Hematopoietic multipotent progenitor cell treated with erythropoietin and hydrocortisone succinate and interleukin-3 and kit ligand, for 15 days (in vitro differentiated cells): ENCODE results near the gene FAM219A.

Experiments used
- DNase-seq: peaks from one replicate; pipeline ENCODE4 v3.0.0-alpha.2; 2015; ENCODE audit warnings: low spot score

FAM219A gene, protein sequence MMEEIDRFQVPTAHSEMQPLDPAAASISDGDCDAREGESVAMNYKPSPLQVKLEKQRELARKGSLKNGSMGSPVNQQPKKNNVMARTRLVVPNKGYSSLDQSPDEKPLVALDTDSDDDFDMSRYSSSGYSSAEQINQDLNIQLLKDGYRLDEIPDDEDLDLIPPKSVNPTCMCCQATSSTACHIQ

DNA sequence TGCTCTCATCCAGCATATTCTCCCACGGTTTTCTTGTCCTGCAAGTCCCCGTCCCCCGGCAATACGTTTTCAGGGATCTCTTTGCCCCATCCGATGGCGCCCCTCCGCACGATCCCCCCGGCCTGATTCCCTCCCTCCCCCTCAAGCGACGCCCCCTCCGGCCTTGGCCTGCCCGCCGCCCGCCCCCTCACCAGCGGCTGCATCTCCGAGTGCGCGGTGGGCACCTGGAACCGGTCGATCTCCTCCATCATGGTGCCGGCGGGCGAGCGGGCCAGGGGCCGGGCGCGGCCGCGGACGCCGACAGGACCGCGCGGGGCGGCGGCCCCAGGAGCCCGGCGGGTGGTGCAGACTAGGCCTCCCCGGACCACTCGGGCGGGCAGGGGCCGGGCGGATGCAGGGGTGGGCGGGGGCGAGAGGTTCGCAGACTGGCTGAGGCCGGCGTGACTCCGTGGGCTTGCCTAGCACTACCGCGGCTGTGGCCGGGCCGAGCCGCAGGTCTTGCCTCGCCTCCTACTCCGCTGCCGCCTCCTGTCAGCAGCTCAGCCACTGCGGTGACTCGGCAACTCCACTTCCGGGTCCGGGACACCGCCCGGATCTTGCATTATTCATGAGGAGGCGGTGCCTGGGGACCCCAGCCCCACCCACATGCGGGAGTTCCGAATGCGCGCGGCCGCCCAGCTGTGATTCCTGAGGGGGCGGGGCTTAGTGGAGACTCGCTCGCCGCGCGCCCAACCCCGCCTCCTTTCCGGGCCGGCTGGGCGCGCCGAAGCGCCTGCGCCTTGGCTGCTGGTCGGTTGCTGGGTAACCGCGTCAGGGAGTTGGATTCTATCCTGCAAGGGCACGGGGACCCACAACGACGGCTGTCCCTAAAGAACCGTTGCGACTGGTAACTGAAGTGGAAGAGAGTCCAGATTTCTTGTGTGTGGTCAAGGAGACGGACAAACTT, at the start of gene FAM219A, which contains the start of gene DNAI1:
TSS of gene FAM219A (minus strand) at position 558 of the 946 bp plus-strand sequence. CDS start at position 251, 307 bp downstream.
TSS of gene DNAI1 (plus strand) at position 793 of the 946 bp plus-strand sequence. CDS start 201 bp downstream, outside the sequence.
- peak; percentile 99 for DNase-seq

DNA sequence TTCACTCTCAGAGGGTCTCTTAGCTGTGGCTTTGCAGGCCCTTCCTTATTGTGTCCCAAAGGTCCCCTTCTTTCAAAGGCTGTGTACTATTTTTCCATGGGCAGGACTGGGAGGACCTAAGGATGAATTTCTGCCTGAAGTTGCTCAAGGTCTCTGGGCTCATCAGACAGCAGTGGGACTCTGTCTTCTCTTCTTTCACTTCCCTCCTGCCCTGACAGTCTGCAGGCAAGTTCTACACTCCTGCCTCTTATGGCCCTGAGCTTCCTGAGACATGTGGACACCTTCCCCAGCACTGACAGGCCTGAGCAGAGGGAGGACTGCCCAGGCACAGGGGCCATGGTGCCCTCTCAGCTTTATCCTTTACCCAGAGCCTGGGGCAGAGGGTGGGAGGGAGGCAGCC, 49.6 kb upstream of the FAM219A start:
- DNase-seq, result no peak

- DNase-seq, result no peak
Observed at GRCh38 chr9:34507556-34507955, 49.2 kb upstream of the FAM219A start.

DNA sequence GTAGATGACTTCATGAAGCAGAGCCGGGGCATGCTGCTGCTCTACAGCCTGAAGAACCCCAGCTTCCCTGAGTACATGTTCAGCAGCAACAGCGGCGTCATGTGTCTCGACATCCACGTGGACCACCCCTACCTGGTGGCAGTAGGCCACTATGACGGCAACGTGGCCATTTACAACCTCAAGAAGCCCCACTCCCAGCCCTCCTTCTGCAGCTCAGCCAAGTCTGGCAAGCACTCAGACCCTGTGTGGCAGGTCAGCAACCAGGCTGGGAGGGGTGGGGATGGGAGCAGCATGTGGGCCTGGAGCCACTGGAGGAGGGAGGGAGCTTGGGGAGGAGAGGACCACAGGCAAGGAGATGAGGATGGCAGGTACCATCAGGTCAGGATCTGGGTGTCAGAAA, 48.3 kb upstream of the FAM219A start:
- no peak for DNase-seq

DNA sequence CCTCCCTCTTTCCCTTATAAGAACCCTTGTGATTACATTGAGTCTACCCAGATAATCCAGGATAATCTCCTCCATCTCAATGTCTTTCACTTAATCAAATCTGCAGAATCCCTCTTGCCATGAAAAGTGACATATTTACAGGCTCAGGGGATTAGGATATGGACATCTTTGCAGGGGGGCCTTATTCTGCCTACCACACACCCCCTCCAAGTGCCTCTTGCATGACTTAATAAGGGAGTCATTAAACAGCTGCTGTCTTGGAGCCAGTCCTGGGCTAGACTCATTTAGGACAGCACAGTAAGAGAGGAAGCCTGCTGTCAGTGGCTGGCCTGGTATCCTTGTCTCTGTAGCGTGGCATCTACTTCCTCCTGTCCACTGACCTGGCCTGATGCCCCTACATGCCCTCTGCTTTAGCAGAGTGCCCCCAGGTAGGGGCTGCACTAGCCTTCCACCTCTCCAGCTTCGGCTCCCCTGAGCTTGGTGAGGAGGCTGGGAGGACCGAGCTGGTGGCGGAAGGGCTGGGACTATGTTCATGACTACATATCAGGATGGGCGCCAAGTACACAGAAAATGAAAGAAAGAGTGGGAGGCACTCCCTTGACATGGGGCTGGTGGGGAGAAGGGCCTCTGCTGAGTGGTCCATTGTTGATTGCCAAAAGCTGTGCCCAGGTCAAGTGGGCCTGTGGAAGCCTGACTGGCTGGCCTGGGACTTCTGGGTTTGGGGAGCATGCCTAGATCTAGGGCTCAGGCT, 47.2 kb upstream of the FAM219A start:
- no peak for DNase-seq

DNA sequence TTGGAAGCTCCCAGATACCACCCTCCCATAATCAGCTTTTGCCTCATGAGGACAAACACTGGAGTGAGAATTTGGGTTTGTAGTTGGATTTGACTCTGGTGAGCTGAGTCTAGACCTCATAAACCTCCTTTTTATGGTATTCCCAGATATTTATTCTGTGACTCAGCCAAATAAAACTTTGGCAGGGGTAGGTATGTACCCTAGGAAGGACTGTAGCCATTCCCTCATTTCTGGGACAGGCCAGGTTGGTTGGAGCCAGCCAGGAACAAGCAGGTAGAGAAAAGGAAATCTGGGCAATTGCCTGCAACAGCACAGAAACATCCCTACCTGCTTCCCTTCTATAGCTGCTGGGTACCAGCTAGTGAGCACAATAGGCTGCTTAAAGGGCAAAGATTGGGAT, 45.0 kb upstream of the FAM219A start:
- no peak for DNase-seq

DNA sequence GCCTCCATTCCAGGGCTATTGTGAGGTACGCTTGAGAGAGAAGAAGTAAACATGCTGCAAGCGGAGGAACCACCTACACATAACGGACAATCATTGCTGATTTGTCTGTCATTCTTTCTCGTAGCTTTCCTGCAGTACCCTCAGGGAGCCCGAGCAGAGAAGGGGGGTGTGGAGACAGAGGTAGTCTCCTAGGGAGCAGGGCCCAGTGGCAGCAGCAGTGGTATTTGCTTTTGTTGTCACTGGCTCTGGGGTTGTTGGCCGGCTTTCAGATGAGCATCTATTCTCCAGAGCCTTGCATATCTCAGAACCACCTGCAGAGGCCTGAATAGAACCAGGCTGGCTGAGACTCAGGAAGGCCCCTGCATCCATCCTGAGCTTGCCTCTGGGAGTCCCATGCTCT, 44.5 kb upstream of the FAM219A start:
- no peak for DNase-seq

DNA sequence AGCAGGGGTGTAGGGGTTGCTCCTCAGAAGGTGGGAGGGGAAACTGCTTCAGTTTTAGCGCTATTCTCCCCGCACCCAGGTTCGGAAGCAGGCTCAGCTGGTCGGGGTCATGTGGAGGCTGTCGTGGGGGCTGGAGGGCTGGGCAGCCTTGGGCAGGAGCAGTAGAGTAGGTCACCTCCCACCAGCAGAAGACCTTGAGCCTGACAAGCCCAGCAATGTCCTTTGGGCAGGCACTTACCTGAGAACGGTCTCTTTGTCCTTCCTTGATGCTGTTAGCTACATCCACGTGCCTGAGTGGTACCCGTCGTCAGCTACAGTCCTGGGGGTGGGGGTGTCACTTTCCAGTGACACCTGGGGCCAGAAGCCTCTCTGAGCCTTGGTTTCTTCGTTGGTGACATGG, 44.1 kb upstream of the FAM219A start:
- no peak for DNase-seq

- DNase-seq, result no peak
Observed at GRCh38 chr9:34501889-34502425, 43.6 kb upstream of the FAM219A start.

GRCh38 chr9:34501372-34501771, 43.0 kb upstream of the FAM219A start:
- DNase-seq, result no peak

DNA sequence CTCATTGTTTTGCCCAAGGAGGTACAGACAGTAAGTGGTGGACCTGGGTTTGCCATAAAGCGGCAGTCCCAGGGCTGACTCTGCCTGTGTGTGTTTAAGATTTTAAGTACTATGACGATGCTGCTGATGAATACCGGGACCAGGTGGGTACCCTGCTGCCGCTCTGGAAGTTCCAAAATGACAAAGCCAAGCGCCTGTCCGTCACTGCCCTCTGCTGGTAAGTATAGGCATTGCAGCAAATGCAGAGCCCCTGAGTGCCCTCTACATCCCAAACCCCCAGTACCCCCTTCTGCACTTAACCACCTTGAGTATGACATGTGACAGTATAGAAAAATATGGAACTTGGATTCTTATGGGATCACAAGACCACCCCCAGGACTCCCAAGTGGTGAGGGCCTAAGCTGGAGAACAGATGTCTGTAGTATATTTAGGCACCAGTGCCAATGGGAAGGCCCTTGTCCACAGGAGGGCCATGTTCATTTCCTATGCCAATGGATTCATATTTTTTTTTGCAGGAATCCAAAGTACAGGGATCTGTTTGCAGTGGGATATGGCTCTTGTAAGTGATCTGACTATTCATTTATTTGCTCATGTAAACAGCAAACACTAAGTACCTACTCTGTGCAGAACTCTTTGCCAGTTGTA, 42.4 kb upstream of the FAM219A start:
- DNase-seq, result peak; percentile 69

DNA sequence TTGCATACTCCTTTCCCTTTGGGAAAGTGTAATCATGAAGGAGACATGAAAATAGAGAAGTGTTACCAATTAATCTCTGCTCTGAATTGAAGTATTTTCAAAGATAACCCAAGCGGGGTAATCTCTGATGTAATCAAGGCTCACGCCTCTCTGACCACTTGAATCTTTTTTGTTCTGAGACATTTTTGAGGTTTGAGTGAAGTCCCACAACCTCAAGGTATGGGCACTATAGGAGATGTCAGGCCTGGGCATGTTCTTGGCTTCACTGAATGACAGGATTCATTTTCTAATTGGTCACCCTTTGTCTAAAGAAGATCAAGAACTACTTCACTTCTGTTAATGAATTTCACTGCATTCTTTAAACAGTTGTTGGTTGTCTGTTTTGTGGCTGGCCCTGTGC, 40.7 kb upstream of the FAM219A start:
- no peak for DNase-seq

DNA sequence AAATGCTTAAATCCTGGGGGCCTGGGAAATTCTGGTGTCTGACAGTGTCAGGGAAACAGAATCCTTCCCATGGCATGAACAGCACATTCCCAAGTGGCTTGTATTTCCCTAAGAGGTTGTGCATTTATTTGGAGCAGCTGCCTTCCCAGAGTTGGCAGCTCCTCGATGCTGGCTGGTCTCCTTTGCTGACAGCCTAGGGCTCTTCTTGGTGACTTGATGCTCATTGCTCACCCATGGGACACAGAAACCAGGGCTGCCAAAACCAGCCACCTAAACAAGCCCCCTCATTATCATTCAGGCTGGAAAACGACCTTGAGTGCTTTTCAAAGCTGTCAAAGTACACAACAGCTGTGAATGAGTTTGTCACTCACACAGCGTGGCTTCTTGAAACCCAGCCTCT, 40.2 kb upstream of the FAM219A start:
- DNase-seq, result no peak

- DNase-seq, result no peak
Observed at GRCh38 chr9:34496149-34496712, 37.9 kb upstream of the FAM219A start.

GRCh38 chr9:34493972-34494535, 35.7 kb upstream of the FAM219A start:
- DNase-seq, result peak; percentile 11

DNA sequence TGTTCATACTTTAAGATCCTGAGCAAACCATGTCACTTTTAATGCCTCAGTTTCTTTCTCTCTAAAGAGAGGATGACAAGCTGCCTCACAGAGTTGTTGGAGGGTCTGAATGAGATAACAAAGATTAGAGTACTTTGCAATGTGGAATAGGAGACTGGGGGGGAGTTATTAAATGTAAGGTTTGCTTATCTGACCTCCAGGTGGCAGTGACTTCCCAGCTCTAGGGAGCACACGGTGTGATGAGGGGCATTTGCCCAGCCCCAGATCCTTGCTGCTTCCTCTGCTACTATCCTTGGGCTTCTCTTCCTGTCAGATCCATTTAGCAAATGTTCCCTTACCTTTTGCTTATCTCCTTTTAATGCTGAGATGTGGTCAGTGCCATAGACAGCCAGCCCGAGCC, 33.7 kb upstream of the FAM219A start:
- DNase-seq, result no peak

DNA sequence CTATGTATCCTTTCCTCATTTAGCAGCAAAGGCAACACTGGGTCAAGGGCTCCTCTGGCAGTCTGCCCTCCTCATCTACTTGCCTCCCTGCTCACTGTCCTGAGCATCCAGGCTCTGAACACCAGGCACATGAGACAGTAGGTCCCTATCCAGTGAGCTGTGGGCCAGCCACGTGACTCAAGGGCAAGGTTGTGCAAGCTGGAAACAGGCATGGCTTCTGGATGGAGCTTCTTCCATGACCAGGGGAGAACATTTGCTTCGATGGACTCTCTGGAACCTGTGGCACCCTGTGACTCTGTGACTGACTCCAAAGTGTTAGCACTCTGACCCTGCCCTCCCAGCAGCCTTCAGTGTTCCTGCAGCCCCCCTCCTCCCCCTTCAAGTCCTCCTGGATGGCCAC, 33.2 kb upstream of the FAM219A start:
- no peak for DNase-seq

GRCh38 chr9:34490760-34491159, 32.4 kb upstream of the FAM219A start:
- DNase-seq, result no peak

GRCh38 chr9:34490360-34490759, 32.0 kb upstream of the FAM219A start:
- no peak for DNase-seq

DNA sequence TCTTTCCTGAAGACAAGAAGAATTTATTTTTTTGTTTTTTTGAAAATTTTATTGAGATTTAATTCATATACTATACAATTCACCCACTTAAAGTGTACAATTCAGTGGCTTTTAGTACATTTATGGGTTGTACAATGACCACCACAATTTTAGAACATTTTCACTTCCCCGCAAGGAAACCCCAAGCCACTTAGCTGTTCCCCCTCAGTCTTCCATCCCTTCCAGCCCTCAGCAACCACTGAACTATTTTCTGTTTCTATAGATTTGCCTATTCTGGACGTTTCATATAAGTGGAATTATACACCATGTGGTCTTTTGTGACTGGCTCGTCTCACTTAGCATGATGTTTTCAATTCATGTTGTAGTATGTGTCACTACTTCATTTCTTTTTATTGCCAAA, 28.2 kb upstream of the FAM219A start:
- no peak for DNase-seq

DNA sequence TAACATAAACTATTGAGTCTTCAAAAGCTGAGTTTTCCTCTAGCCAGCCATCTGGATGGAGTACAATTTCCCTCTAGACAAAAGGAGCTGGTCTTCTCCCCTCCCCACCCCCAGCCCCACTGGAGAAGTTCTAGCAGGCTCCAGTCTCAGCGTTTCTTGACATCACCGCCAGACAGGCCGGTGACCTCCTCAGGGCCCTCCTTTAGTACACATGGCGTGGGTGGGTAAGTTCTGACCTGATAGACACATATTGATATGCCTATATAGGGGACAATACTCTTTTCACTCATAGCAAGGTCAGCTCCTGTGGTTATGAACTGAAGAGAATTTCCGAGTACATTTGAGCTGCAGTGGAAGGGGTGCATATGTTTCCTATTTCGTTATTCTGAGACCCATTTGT, 27.5 kb upstream of the FAM219A start:
- no peak for DNase-seq
